Spleen (tissue), 7 donors: Measurements from ENCODE around the gene FAM107A.

Source experiments
- CTCF ChIP-seq, 11 experiments: fragments of 200-600 bp in 7 of 11; fragments of 450-650 bp in 4 of 11; sonication (generic) in 4 of 11; IDR thresholded peaks in 8 of 11; conservative IDR thresholded peaks in 3 of 11; 1 replicate in 7 of 11; 2 replicates in 4 of 11; pipeline versions ENCODE4 v1.4.0 to v1.8.0; 2016 to 2021; ENCODE audit warnings: antibody characterized with exemption in 11 of 11, inconsistent platforms in 4 of 11, mild to moderate bottlenecking in 1 of 11
- POLR2A ChIP-seq, 3 donors: fragments of 450-650 bp; IDR thresholded peaks; one replicate each; pipeline ENCODE4 v1.5.1; 2017; ENCODE audit warnings: antibody characterized with exemption in 3 of 3, mild to moderate bottlenecking in 1 of 3
- POLR2AphosphoS5 ChIP-seq, 3 donors: sonication (generic); formaldehyde crosslinking; IDR thresholded peaks; one replicate each; pipeline ENCODE4 v1.5.1; 2017; ENCODE audit warnings: antibody characterized with exemption in 3 of 3
- donor health status: DM: no; HTN: no; CAD: no; lungs with moderate emphysema.
- donor health status: DM: no; HTN: no; CAD: no.
- donor health status: DM: no; HTN: no; CAD: no.

- TF ChIP-seq CTCF (IDR thresholded peaks at IDR 0.05 in 8 of 11, conservative IDR thresholded peaks at IDR 0.05 in 3 of 11), result no peak
- TF ChIP-seq POLR2AphosphoS5 (IDR thresholded peaks at IDR 0.05), result no peak
- TF ChIP-seq POLR2A (IDR thresholded peaks at IDR 0.05), result no peak
Measured at GRCh38 chr3:58519668-58520402, 57.4 kb downstream of the FAM107A start.
